Liver (tissue), 9 donors: Measurements from ENCODE around the gene FUBP3. TPM values are rescaled to one million over a fixed set of nuclear protein-coding genes. Genes with fewer than 3 reads are reported as not detected.

Experiments used
- DNase-seq: peaks from one replicate; pipeline ENCODE4 v3.0.0-alpha.2; 2017; ENCODE audit warnings: low spot score
- H3K27ac ChIP-seq, 2 donors: one replicate each; pipeline ENCODE4 v1.7.0; 2013; ENCODE audit warnings: inconsistent platforms in 2 of 2, low read length in 2 of 2, control low read depth in 1 of 2, low read depth in 1 of 2, mild to moderate bottlenecking in 1 of 2
- H3K27me3 ChIP-seq, 4 donors: one replicate each; pipeline versions ENCODE4 v1.6.1 to v1.7.0; 2013; ENCODE audit warnings: low read length in 3 of 4, inconsistent platforms in 1 of 4, mild to moderate bottlenecking in 1 of 4, moderate library complexity in 1 of 4; ENCODE audit not compliant: control insufficient read depth in 4 of 4, insufficient read depth in 4 of 4
- H3K36me3 ChIP-seq, 4 donors: one replicate each; pipeline versions ENCODE4 v1.6.1 to v1.7.0; 2013; ENCODE audit warnings: low read length in 3 of 4, mild to moderate bottlenecking in 3 of 4, low read depth in 1 of 4, moderate library complexity in 1 of 4; ENCODE audit not compliant: control insufficient read depth in 4 of 4, insufficient read depth in 3 of 4
- H3K4me1 ChIP-seq, 4 donors: one replicate each; pipeline versions ENCODE4 v1.6.1 to v1.7.0; 2013; ENCODE audit warnings: low read length in 3 of 4, mild to moderate bottlenecking in 3 of 4, moderate library complexity in 1 of 4; ENCODE audit not compliant: control insufficient read depth in 4 of 4, insufficient read depth in 4 of 4
- H3K4me3 ChIP-seq, 3 donors: one replicate each; pipeline versions ENCODE4 v1.6.1 to v1.7.0; 2013; ENCODE audit warnings: low read length in 3 of 3, control low read depth in 1 of 3, low read depth in 1 of 3, mild to moderate bottlenecking in 1 of 3
- H3K9ac ChIP-seq, 2 donors: one replicate each; pipeline ENCODE4 v1.7.0; 2013; ENCODE audit warnings: low read length in 2 of 2, mild to moderate bottlenecking in 2 of 2, moderate library complexity in 2 of 2, control low read depth in 1 of 2, low read depth in 1 of 2
- H3K9me3 ChIP-seq, 4 donors: one replicate each; pipeline versions ENCODE4 v1.6.1 to v1.7.0; 2013; ENCODE audit warnings: low read length in 3 of 4; ENCODE audit not compliant: control insufficient read depth in 4 of 4
- ATF3 ChIP-seq: IDR thresholded peaks from 2 replicates; pipeline ENCODE4 v1.6.1; 2016; ENCODE audit warnings: antibody characterized with exemption
- CTCF ChIP-seq: fragments of 150-350 bp; IDR thresholded peaks from 2 replicates; pipeline ENCODE4 v1.5.1; 2017; ENCODE audit warnings: improper control_type of control experiment, low read depth, low read length; ENCODE audit not compliant: missing input control
- EGR1 ChIP-seq, 2 donors: IDR thresholded peaks; 2 replicates each; pipeline ENCODE4 v1.6.1; 2016 to 2018; ENCODE audit warnings: antibody characterized with exemption in 2 of 2, low read depth in 2 of 2
- FOXA1 ChIP-seq: IDR thresholded peaks from 2 replicates; pipeline ENCODE4 v1.6.1; 2016; ENCODE audit warnings: antibody characterized with exemption
- FOXA2 ChIP-seq: IDR thresholded peaks from 2 replicates; pipeline ENCODE4 v1.6.1; 2016; ENCODE audit warnings: antibody characterized with exemption
- GABPA ChIP-seq, 2 donors: IDR thresholded peaks in 1 of 2; conservative IDR thresholded peaks in 1 of 2; 2 replicates each; pipeline ENCODE4 v1.6.1; 2016; ENCODE audit warnings: antibody characterized with exemption in 2 of 2, mild to moderate bottlenecking in 1 of 2, moderate library complexity in 1 of 2
- HNF4A ChIP-seq, 2 donors: conservative IDR thresholded peaks; 2 replicates each; pipeline ENCODE4 v1.6.1; 2016; ENCODE audit warnings: antibody characterized with exemption in 2 of 2, mild to moderate bottlenecking in 2 of 2
- HNF4G ChIP-seq: IDR thresholded peaks from 2 replicates; pipeline ENCODE4 v1.6.1; 2016; ENCODE audit warnings: antibody characterized with exemption
- JUND ChIP-seq, 2 donors: IDR thresholded peaks; 2 replicates each; pipeline ENCODE4 v1.6.1; 2016; ENCODE audit warnings: antibody characterized with exemption in 2 of 2
- MAX ChIP-seq: IDR thresholded peaks from 2 replicates; pipeline ENCODE4 v1.6.1; 2016; ENCODE audit warnings: antibody characterized with exemption
- NR2F2 ChIP-seq: IDR thresholded peaks from 2 replicates; pipeline ENCODE4 v1.6.1; 2016; ENCODE audit warnings: antibody characterized with exemption
- RAD21 ChIP-seq, 2 donors: IDR thresholded peaks; 2 replicates each; pipeline ENCODE4 v1.6.1; 2016; ENCODE audit warnings: antibody characterized with exemption in 2 of 2, mild to moderate bottlenecking in 2 of 2
- RXRA ChIP-seq, 2 donors: IDR thresholded peaks; 2 replicates each; pipeline ENCODE4 v1.6.1; 2017 to 2018; ENCODE audit warnings: antibody characterized with exemption in 2 of 2, mild to moderate bottlenecking in 1 of 2
- SP1 ChIP-seq: IDR thresholded peaks from 2 replicates; pipeline ENCODE4 v1.6.1; 2018; ENCODE audit warnings: antibody characterized with exemption, mild to moderate bottlenecking
- TAF1 ChIP-seq: conservative IDR thresholded peaks from 2 replicates; pipeline ENCODE4 v1.6.1; 2016; ENCODE audit warnings: antibody characterized with exemption, mild to moderate bottlenecking
- YY1 ChIP-seq: IDR thresholded peaks from 2 replicates; pipeline ENCODE4 v1.6.1; 2016; ENCODE audit warnings: antibody characterized with exemption, mild to moderate bottlenecking
- WGBS: extraction: QIAGEN DNeasy Blood & Tissue Kit; methylation state at CpG from one replicate; pipeline ENCODE4 v1.1.7; 2013; 5-methylcytosine and 5-hydroxymethylcytosine counted together
- polyA plus RNA-seq, 2 donors: library from polyadenylated mRNA; stranded (reverse) in 1 of 2; unstranded in 1 of 2; fragments of 200-250 nt in 1 of 2; fragments of >200 nt in 1 of 2; fragmentation: Nextera tagmentation in 1 of 2; extraction: Ambion mirVana in 1 of 2; gene quantifications; one replicate each; pipeline versions ENCODE4 v1.2.1 to v1.2.3, GENCODE V29; 2013 to 2015
- total RNA-seq, 2 donors: library from RNA; depleted of rRNA; stranded (reverse); fragments of >200 nt; gene quantifications; one replicate each; pipeline ENCODE4 v1.2.3, GENCODE V29; 2014
- TF ChIP-seq, protein P1 (sequence below): IDR thresholded peaks from 2 replicates; pipeline ENCODE4 v1.6.1; 2016; ENCODE audit warnings: antibody characterized with exemption
- TF ChIP-seq, protein P2 (sequence below): IDR thresholded peaks from 2 replicates; pipeline ENCODE4 v1.6.1; 2016; ENCODE audit warnings: antibody characterized with exemption, mild to moderate bottlenecking
- donor health status: healthy.
- donor health status: healthy.
- donor health status: healthy.
- donor health status: healthy.
- donor health status: healthy.

Gene FUBP3
- total and polyA plus RNA-seq, 4 donors: 16.1 to 39.0 (median 24.8) TPM

DNA sequence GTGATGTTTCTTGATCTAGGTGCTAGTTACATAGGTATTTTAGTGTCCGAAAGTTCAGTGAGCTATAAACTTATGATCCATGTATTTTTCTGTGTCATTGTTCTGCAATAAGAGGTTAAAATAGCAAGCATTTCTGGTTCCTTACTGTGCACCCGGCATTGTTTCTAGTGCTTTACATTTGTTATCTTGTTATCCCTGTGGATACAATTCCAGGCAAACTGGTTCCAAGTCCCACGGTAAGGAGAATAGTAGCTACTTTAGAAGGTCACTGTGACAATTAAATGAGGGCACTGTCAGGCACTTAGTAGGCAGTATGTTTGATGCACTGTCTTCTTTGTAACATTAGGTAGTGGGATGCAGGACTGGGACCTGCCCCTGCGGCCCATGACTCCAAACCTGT lies 9.0 kb downstream of the FUBP3 start (continued):
- TF ChIP-seq, protein P1, sequence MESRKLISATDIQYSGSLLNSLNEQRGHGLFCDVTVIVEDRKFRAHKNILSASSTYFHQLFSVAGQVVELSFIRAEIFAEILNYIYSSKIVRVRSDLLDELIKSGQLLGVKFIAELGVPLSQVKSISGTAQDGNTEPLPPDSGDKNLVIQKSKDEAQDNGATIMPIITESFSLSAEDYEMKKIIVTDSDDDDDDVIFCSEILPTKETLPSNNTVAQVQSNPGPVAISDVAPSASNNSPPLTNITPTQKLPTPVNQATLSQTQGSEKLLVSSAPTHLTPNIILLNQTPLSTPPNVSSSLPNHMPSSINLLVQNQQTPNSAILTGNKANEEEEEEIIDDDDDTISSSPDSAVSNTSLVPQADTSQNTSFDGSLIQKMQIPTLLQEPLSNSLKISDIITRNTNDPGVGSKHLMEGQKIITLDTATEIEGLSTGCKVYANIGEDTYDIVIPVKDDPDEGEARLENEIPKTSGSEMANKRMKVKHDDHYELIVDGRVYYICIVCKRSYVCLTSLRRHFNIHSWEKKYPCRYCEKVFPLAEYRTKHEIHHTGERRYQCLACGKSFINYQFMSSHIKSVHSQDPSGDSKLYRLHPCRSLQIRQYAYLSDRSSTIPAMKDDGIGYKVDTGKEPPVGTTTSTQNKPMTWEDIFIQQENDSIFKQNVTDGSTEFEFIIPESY: no peak

- Histone ChIP-seq H3K27ac (no peak overlapping the region), H3K36me3 (peaks cover 0 to 3% (median 1%) of the 10 kb centered on the region in 4 donors), H3K4me1 (peaks cover 5 to 40% (median 26%) of the 10 kb centered on the region in 4 donors), H3K9me3 (no peaks in the 10 kb centered on the region), H3K9ac (no peak overlapping the region), H3K4me3 (no peak overlapping the region), H3K27me3 (no peaks in the 10 kb centered on the region)
- TF ChIP-seq RXRA (IDR thresholded peaks at IDR 0.05) (no peak), FOXA1 (no peak), ATF3 (no peak), JUND (IDR thresholded peaks at IDR 0.05) (no peak), YY1 (no peak), HNF4G (no peak), FOXA2 (no peak), RAD21 (IDR thresholded peaks at IDR 0.05) (no peak), CTCF (no peak), GABPA (IDR thresholded peaks at IDR 0.05 in 1 of 2, conservative IDR thresholded peaks at IDR 0.05 in 1 of 2) (no peak), SP1 (no peak), MAX (no peak), EGR1 (IDR thresholded peaks at IDR 0.05; ENCODE audit: low read depth in 2 of 2) (no peak), TAF1 (no peak), HNF4A (conservative IDR thresholded peaks at IDR 0.05) (no peak), NR2F2 (no peak)
- TF ChIP-seq, protein P2, sequence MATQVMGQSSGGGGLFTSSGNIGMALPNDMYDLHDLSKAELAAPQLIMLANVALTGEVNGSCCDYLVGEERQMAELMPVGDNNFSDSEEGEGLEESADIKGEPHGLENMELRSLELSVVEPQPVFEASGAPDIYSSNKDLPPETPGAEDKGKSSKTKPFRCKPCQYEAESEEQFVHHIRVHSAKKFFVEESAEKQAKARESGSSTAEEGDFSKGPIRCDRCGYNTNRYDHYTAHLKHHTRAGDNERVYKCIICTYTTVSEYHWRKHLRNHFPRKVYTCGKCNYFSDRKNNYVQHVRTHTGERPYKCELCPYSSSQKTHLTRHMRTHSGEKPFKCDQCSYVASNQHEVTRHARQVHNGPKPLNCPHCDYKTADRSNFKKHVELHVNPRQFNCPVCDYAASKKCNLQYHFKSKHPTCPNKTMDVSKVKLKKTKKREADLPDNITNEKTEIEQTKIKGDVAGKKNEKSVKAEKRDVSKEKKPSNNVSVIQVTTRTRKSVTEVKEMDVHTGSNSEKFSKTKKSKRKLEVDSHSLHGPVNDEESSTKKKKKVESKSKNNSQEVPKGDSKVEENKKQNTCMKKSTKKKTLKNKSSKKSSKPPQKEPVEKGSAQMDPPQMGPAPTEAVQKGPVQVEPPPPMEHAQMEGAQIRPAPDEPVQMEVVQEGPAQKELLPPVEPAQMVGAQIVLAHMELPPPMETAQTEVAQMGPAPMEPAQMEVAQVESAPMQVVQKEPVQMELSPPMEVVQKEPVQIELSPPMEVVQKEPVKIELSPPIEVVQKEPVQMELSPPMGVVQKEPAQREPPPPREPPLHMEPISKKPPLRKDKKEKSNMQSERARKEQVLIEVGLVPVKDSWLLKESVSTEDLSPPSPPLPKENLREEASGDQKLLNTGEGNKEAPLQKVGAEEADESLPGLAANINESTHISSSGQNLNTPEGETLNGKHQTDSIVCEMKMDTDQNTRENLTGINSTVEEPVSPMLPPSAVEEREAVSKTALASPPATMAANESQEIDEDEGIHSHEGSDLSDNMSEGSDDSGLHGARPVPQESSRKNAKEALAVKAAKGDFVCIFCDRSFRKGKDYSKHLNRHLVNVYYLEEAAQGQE: no peak
- TF ChIP-seq, protein P1: no peak
- DNase-seq: no peak
- WGBS: 89% methylated on average over 3 of the region's 3 CpGs
These were observed 10.4 kb downstream of the FUBP3 start for GRCh38 chr9:130589754-130590153.
